ENCODE results near the gene CSMD2.

DNA sequence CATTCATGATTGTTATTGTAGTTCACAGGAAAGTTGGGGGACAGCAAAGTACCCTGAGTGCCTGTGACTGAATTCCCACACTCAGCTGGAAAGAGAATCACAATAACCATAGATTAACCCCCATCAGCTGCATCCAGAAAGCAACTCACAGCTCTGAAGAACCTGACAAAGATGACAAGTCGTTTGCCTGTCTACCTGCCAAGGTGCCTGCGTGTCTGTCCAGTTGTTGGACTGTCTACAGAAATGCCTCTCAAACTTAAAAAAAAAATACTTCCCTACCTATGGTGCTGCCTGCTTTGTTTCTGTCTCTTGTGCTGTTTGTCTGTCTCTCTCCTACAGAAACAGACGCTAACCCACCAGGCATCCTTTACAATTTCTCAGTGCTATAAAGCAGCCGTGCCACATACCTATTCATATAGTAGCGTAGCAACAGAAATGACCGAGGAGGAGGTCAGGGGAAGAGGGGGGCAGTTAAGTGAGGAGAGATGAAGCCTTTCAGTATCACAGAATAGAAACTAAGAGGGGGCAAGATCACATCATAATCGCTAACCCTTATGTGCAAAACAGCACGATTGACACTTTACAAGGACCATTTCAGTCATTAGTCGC, 455.8 kb downstream of the CSMD2 start:
- TF ChIP-seq, protein P1, sequence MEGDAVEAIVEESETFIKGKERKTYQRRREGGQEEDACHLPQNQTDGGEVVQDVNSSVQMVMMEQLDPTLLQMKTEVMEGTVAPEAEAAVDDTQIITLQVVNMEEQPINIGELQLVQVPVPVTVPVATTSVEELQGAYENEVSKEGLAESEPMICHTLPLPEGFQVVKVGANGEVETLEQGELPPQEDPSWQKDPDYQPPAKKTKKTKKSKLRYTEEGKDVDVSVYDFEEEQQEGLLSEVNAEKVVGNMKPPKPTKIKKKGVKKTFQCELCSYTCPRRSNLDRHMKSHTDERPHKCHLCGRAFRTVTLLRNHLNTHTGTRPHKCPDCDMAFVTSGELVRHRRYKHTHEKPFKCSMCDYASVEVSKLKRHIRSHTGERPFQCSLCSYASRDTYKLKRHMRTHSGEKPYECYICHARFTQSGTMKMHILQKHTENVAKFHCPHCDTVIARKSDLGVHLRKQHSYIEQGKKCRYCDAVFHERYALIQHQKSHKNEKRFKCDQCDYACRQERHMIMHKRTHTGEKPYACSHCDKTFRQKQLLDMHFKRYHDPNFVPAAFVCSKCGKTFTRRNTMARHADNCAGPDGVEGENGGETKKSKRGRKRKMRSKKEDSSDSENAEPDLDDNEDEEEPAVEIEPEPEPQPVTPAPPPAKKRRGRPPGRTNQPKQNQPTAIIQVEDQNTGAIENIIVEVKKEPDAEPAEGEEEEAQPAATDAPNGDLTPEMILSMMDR (conservative IDR thresholded peaks at IDR 0.05 in 1 of 2, IDR thresholded peaks at IDR 0.05 in 1 of 2; ENCODE audit: low read depth in 1 of 2, low read length in 2 of 2): no peak
- TF ChIP-seq EZH2 (IDR thresholded peaks at IDR 0.05; ENCODE audit: low read length, missing control alignments): no peak
